ENCODE results near the gene MBTD1. TPM values are rescaled to one million over a fixed set of nuclear protein-coding genes. Genes with fewer than 3 reads are reported as not detected.

The MBTD1 gene
- total RNA-seq, 2 donors from 2014 or later: 15.5 to 16.9 TPM

DNA sequence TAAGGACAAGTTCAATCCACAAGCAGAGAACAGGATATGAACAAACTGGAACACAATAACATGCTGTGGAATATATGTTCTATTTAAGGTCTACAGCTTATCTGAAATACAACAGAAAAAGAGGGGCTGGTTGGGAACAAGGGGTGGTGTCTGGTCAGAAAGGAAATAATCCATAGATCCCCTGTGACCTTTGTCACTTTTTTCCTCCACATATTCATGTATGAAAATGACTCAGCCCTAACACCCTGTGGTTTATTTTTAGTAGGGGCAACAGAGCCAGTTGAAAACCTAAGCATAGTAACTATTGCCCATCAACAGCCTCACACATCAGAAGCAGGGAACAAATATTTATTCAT is 126.9 kb downstream of the MBTD1 start:
- no peaks in the 10 kb centered on the region for H3K36me3 ChIP-seq (replicated peaks in 1 of 2; ENCODE audit: insufficient read depth in 1 of 2, low read depth in 2 of 2)
- no peaks in the 10 kb centered on the region for H3K27me3 ChIP-seq
- TF ChIP-seq, protein P1, sequence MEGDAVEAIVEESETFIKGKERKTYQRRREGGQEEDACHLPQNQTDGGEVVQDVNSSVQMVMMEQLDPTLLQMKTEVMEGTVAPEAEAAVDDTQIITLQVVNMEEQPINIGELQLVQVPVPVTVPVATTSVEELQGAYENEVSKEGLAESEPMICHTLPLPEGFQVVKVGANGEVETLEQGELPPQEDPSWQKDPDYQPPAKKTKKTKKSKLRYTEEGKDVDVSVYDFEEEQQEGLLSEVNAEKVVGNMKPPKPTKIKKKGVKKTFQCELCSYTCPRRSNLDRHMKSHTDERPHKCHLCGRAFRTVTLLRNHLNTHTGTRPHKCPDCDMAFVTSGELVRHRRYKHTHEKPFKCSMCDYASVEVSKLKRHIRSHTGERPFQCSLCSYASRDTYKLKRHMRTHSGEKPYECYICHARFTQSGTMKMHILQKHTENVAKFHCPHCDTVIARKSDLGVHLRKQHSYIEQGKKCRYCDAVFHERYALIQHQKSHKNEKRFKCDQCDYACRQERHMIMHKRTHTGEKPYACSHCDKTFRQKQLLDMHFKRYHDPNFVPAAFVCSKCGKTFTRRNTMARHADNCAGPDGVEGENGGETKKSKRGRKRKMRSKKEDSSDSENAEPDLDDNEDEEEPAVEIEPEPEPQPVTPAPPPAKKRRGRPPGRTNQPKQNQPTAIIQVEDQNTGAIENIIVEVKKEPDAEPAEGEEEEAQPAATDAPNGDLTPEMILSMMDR (IDR thresholded peaks at IDR 0.05): no peak
- no peak for TF ChIP-seq POLR2A (IDR thresholded peaks at IDR 0.05)
- DNase-seq (no peak), ATAC-seq (peak; percentile 50)
- intact Hi-C loops (cut with DNase I): no loop called here
- peaks cover 10% of the 10 kb centered on the region for H3K4me1 ChIP-seq
- peak overlapping the region in 2 of 4 donors; percentile 17 to 20 for H3K27ac ChIP-seq
- H3K9me3 ChIP-seq: no peaks in the 10 kb centered on the region
- no peak overlapping the region for H3K4me3 ChIP-seq

DNA sequence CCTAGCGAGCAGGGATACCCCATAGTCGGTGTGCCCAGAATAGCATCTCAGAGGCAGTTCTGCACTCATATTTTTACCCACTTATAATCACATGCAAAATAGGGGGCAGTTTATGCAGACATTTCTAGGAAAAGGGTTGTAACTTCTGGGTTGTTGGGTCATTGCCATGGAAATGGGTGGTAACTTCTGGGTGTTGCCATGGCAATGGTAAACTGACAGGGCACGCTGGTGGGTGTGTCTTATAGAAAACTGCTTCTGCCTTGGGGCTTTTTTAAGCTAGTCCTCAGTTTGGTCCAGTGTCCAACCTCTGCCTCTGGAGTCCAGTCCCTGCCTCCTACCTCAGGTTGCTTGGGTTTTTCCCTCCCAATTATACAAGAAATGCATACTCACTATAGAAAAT is 131.8 kb downstream of the MBTD1 start:
- intact Hi-C loops (cut with DNase I): no loop called here
- peaks cover 38% of the 10 kb centered on the region for H3K4me1 ChIP-seq
- H3K27ac ChIP-seq: no peak overlapping the region
- no peaks in the 10 kb centered on the region for H3K27me3 ChIP-seq
- WGBS, 2 donors: 70 to 71% methylated on average over 3 of the region's 3 CpGs
- ATAC-seq: no peak
- no peaks in the 10 kb centered on the region for H3K36me3 ChIP-seq (replicated peaks in 1 of 2; ENCODE audit: insufficient read depth in 1 of 2, low read depth in 2 of 2)
- no peak for TF ChIP-seq POLR2A (IDR thresholded peaks at IDR 0.05)
- TF ChIP-seq, protein P1 (IDR thresholded peaks at IDR 0.05): no peak
- DNase-seq: peak in 1 of 4 donors; percentile 29
- no peaks in the 10 kb centered on the region for H3K9me3 ChIP-seq
- H3K4me3 ChIP-seq: no peak overlapping the region

Other genes with a start within 250 kb of the MBTD1 start
- gene SPAG9, start 139.2 kb downstream of the MBTD1 start, total RNA-seq: 10 to 100 TPM; 49.8 to 76.8 TPM
- gene NME1, start 106.5 kb downstream of the MBTD1 start, total RNA-seq: 10 to 100 TPM; 17.5 to 27.2 TPM
- 100 to 1,000 TPM; 108 to 172 TPM for gene NME2, start 93.6 kb downstream of the MBTD1 start, total RNA-seq
- 10 to 100 TPM; 18.9 to 22.1 TPM for gene UTP18, start 497 bp upstream of the MBTD1 start, total RNA-seq

Data from body of pancreas (tissue), 4 donors.